Subcutaneous abdominal adipose tissue (tissue), 5 donors: ENCODE results near the gene DIP2C.
"Not testable (repeated sequence)": the region's sequence is repeated elsewhere in the genome, so short reads cannot be mapped to it uniquely, and the experiment has no call there.

ENCODE experiments used
- H3K27ac ChIP-seq: one replicate; pipeline ENCODE4 v1.7.0; 2013; ENCODE audit warnings: low read depth, mild to moderate bottlenecking, inconsistent platforms, low read length, moderate library complexity
- H3K27me3 ChIP-seq, 5 donors: one replicate each; pipeline ENCODE4 v1.7.0; 2013; ENCODE audit warnings: low read length in 5 of 5, inconsistent platforms in 1 of 5; ENCODE audit not compliant: control insufficient read depth in 5 of 5, insufficient read depth in 4 of 5
- H3K36me3 ChIP-seq, 5 donors: one replicate each; pipeline ENCODE4 v1.7.0; 2013; ENCODE audit warnings: low read length in 5 of 5; ENCODE audit not compliant: control insufficient read depth in 5 of 5, insufficient read depth in 5 of 5
- H3K4me1 ChIP-seq, 5 donors: one replicate each; pipeline ENCODE4 v1.7.0; 2013; ENCODE audit warnings: low read length in 5 of 5, mild to moderate bottlenecking in 3 of 5, moderate library complexity in 1 of 5; ENCODE audit not compliant: control insufficient read depth in 5 of 5, insufficient read depth in 5 of 5
- H3K4me3 ChIP-seq, 5 donors: one replicate each; pipeline ENCODE4 v1.7.0; 2013; ENCODE audit warnings: low read length in 5 of 5, low read depth in 1 of 5
- H3K9ac ChIP-seq, 5 donors: one replicate each; pipeline ENCODE4 v1.7.0; 2013; ENCODE audit warnings: low read length in 5 of 5, mild to moderate bottlenecking in 4 of 5, moderate library complexity in 3 of 5
- H3K9me3 ChIP-seq, 5 donors: one replicate each; pipeline ENCODE4 v1.7.0; 2013; ENCODE audit warnings: low read length in 5 of 5; ENCODE audit not compliant: control insufficient read depth in 5 of 5
- donor health status: healthy.
- donor health status: healthy.
- donor health status: healthy.
- donor health status: healthy.
- donor health status: healthy.

DIP2C gene

DNA sequence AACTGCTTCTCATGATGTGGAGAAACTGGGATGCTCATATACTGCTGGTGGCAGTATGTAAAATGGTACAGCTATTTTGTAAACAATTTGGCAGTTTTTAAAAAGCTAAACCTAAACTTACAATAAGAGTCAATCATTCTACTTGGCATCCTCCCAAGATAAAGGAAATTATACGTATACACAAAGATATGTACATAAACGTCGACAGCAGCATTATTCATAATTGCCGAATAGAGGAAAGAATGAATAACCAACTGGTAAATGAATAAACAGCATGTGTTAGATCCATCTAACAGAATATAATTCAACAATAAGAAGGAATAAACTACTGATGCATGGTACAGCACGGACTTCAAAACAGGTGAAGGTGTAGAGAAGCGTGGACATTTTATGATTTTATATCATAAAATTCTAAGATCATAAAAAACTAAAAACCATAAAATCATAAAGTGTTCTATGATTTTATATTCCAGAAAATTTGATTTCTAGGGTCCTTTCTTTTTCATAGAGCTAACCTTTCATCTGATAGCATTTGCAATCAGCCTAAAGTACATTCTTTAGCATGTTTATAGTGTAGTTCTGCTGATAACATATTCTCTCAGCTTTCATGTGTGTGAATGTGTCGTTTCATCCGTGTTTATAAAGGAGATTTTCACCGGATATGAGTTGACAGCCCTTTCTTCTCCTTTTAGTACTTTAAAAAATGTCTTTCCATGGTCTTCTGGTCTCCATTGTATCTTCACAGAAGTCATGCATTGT lies 261.5 kb downstream of the DIP2C start:
- Histone ChIP-seq H3K27me3 (no peaks in the 10 kb centered on the region), H3K27ac (no peak overlapping the region), H3K4me3 (no peak overlapping the region), H3K9ac (no peak overlapping the region), H3K4me1 (no peaks in the 10 kb centered on the region), H3K36me3 (peaks cover 0 to 4% (median under 1%) of the 10 kb centered on the region in 5 donors), H3K9me3 (no peaks in the 10 kb centered on the region)

- not testable (repeated sequence) for H3K27ac ChIP-seq, H3K27me3 ChIP-seq, H3K4me3 ChIP-seq, H3K9me3 ChIP-seq, H3K4me1 ChIP-seq, H3K9ac ChIP-seq
- H3K36me3 ChIP-seq, result peaks cover 0 to 23% (median 16%) of the 10 kb centered on the region in 5 donors
These were observed 264.1 kb downstream of the DIP2C start for GRCh38 chr10:425365-425764.

DNA sequence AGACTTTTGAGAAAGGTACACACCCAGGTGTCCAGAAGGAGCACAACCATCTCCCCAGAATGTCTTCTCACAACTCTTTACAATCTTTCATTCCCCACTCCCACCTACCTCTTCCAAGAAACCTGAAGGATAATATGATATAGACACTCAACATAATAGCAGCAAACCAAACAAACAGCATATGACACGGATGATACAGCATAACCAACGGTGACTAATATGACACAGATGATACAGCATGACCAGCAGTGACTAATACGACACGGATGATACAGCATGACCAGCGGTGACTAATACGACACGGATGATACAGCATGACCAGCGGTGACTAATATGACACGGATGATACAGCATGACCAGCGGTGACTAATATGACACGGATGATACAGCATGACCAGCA lies 264.7 kb downstream of the DIP2C start:
- peaks cover 0 to 29% (median 23%) of the 10 kb centered on the region in 5 donors for H3K36me3 ChIP-seq
- H3K4me1 ChIP-seq, H3K4me3 ChIP-seq, H3K27me3 ChIP-seq, H3K9ac ChIP-seq, H3K27ac ChIP-seq, H3K9me3 ChIP-seq: not testable (repeated sequence)

- Histone ChIP-seq H3K27ac (no peak overlapping the region), H3K27me3 (no peaks in the 10 kb centered on the region), H3K4me3 (no peak overlapping the region), H3K36me3 (peaks cover 0 to 45% (median 38%) of the 10 kb centered on the region in 5 donors), H3K9ac (no peak overlapping the region), H3K4me1 (no peaks in the 10 kb centered on the region), H3K9me3 (no peaks in the 10 kb centered on the region)
These were observed 266.3 kb downstream of the DIP2C start for GRCh38 chr10:423178-423577.

GRCh38 chr10:422675-423074 lies 266.8 kb downstream of the DIP2C start:
- Histone ChIP-seq H3K36me3 (peaks cover 0 to 46% (median 41%) of the 10 kb centered on the region in 5 donors), H3K9me3 (no peaks in the 10 kb centered on the region), H3K4me1 (no peaks in the 10 kb centered on the region), H3K9ac (no peak overlapping the region), H3K4me3 (no peak overlapping the region), H3K27me3 (no peaks in the 10 kb centered on the region), H3K27ac (no peak overlapping the region)

- Histone ChIP-seq H3K4me3 (no peak overlapping the region), H3K4me1 (no peaks in the 10 kb centered on the region), H3K9ac (no peak overlapping the region), H3K36me3 (peaks cover 0 to 46% (median 44%) of the 10 kb centered on the region in 5 donors), H3K27me3 (no peaks in the 10 kb centered on the region), H3K27ac (no peak overlapping the region), H3K9me3 (no peaks in the 10 kb centered on the region)
These were observed 267.2 kb downstream of the DIP2C start for GRCh38 chr10:422241-422640.

GRCh38 chr10:421170-421569 lies 268.3 kb downstream of the DIP2C start:
- Histone ChIP-seq H3K36me3 (peaks cover 0 to 49% (median 48%) of the 10 kb centered on the region in 5 donors), H3K4me3 (no peak overlapping the region), H3K27ac (no peak overlapping the region)

DNA sequence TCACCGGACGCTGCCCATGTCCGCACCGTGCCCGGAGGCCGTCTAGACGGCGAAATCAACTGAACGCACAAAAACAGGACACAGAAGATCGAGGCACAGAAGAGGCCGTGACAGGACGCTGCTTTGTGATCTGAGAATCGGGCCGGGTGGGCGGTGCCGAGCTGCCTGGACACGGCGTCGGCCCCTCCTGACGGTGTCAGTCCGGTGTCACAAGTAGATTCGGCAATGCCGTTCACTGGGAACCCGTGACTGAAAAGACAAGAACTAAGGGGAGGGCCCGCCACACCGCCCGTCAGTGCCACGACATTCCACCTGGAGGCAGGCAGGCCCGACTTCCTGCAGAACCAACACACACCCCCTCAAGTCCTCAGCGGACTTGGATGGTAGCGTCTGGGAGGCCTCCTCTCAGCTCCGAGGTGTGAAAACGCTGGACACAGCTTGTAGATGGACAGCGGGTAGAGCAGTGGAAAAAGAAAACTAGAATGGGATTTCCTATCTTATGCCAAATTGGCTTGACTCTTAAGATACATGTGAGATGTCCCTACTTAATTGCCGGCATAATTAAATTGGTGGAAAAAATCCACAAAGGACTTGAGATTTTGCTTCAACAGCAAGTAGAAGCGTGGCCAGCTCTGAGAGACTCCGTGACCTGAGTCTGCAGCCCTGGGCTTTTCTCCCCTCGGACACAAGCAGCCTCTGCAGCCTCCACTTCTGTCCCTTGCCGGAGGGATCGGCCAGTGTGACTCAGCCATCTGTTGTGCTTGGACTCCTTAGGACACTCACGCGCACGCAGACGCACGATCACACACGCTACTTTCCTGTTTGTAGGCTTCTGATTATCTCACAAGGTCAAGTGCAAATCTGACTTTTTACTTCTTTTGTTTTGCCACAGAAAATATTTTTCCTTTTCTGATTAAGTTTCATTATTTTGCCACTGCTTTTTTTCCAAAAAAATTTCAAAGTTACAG lies 269.0 kb downstream of the DIP2C start:
- Histone ChIP-seq H3K27me3 (no peaks in the 10 kb centered on the region), H3K4me1 (peaks cover 0 to under 1% (median 0%) of the 10 kb centered on the region in 5 donors), H3K9me3 (no peaks in the 10 kb centered on the region), H3K9ac (no peak overlapping the region), H3K36me3 (peaks cover 0 to 56% (median 55%) of the 10 kb centered on the region in 5 donors), H3K4me3 (no peak overlapping the region), H3K27ac (no peak overlapping the region)

More at GRCh38 chr10:421170-421569, 268.3 kb downstream of the DIP2C start:
- Histone ChIP-seq H3K27me3 (no peaks in the 10 kb centered on the region), H3K9me3 (no peaks in the 10 kb centered on the region), H3K9ac (no peak overlapping the region), H3K4me1 (no peaks in the 10 kb centered on the region)

- Histone ChIP-seq H3K4me1 (peaks cover 0 to 2% (median 0%) of the 10 kb centered on the region in 5 donors), H3K9ac (no peak overlapping the region), H3K27me3 (no peaks in the 10 kb centered on the region), H3K36me3 (peaks cover 0 to 67% (median 61%) of the 10 kb centered on the region in 5 donors), H3K9me3 (no peaks in the 10 kb centered on the region), H3K4me3 (no peak overlapping the region), H3K27ac (no peak overlapping the region)
These were observed 270.6 kb downstream of the DIP2C start for GRCh38 chr10:418894-419293.

DNA sequence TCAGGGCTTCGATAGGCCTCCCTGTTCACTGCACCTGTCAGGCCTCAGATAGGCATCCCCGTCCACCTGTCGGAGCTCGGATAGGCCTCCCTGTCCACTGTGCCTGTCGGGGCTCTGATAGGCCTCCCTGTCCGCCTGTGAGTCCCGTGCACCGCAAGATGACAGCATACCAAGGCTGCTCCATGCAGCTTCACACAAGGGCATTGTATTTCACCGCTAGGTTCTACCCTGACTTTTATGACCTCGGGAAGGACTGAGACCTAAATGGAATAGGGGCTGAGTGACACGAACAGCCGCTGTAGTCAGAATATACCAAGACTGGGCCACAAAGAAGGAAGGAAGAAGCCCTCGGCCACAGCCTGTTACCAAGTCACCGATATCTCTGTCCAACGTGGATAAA lies 271.2 kb downstream of the DIP2C start:
- H3K27me3 ChIP-seq, result no peaks in the 10 kb centered on the region
- H3K36me3 ChIP-seq, result peaks cover 2 to 72% (median 67%) of the 10 kb centered on the region in 5 donors
- H3K4me1 ChIP-seq, result peaks cover 0 to 2% (median 0%) of the 10 kb centered on the region in 5 donors
- no peak overlapping the region for H3K9ac ChIP-seq
- H3K4me3 ChIP-seq, result no peak overlapping the region
- no peaks in the 10 kb centered on the region for H3K9me3 ChIP-seq
- H3K27ac ChIP-seq, result no peak overlapping the region
